HUES48 (cell line): Measurements from ENCODE around the gene SERPINF2.

Experiments used
- H3K27ac ChIP-seq: one replicate; pipeline ENCODE4 v1.7.0; 2013; ENCODE audit warnings: low read depth, low read length, inconsistent platforms
- H3K27me3 ChIP-seq: 2 replicates; pipeline ENCODE4 v1.6.1; 2013; ENCODE audit warnings: mild to moderate bottlenecking, low read length; ENCODE audit not compliant: control insufficient read depth, insufficient read depth
- H3K36me3 ChIP-seq: 2 replicates; pipeline ENCODE4 v1.6.1; 2013; ENCODE audit warnings: low read length; ENCODE audit not compliant: control insufficient read depth, insufficient read depth
- H3K4me1 ChIP-seq: 2 replicates; pipeline ENCODE4 v1.6.1; 2013; ENCODE audit warnings: mild to moderate bottlenecking, low read length; ENCODE audit not compliant: control insufficient read depth, insufficient read depth
- H3K4me3 ChIP-seq: 2 replicates; pipeline ENCODE4 v1.5.1; 2013; ENCODE audit warnings: mild to moderate bottlenecking, low read depth, low read length
- H3K9ac ChIP-seq: 2 replicates; pipeline ENCODE4 v1.6.1; 2013; ENCODE audit warnings: mild to moderate bottlenecking, low read depth, low read length, moderate library complexity
- H3K9me3 ChIP-seq: 2 replicates; pipeline ENCODE4 v1.6.1; 2013; ENCODE audit warnings: low read length; ENCODE audit not compliant: control insufficient read depth, insufficient read depth

SERPINF2 gene

GRCh38 chr17:1727258-1727789, 15.3 kb upstream of the SERPINF2 start:
- H3K9ac ChIP-seq = no peak overlapping the region
- 0 out of 2 replicates have a peak, but pooled peaks cover 3% of the 10 kb centered on the region for H3K4me1 ChIP-seq
- H3K9me3 ChIP-seq = no peaks in the 10 kb centered on the region
- no peaks in the 10 kb centered on the region for H3K36me3 ChIP-seq
- no peak overlapping the region for H3K4me3 ChIP-seq
- no peak overlapping the region for H3K27ac ChIP-seq
- H3K27me3 ChIP-seq = no peaks in the 10 kb centered on the region

DNA sequence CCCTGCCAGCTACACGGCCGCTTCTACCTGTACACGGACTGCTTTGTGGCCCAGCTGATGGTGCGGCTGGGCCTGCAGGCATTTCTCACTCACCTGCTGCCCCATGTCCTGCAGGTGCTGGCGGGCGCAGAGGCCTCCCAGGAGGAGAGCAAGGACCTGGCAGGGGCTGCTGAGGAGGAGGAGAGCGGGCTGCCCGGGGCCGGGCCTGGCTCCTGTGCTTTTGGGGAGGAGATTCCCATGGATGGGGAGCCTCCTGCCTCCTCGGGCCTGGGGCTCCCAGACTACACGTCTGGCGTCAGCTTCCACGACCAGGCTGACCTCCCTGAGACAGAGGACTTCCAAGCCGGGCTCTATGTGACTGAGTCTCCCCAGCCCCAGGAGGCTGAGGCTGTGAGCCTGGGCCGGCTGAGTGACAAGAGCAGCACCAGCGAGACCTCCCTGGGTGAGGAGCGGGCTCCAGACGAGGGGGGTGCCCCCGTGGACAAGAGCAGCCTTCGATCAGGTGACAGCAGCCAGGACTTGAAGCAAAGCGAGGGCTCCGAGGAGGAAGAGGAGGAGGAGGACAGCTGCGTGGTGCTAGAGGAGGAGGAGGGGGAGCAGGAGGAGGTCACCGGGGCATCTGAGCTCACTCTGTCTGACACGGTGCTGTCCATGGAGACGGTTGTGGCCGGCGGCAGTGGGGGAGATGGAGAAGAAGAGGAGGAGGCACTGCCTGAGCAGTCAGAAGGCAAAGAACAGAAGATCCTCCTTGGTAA, 14.6 kb upstream of the SERPINF2 start:
- Histone ChIP-seq H3K9ac (no peak overlapping the region), H3K9me3 (no peaks in the 10 kb centered on the region), H3K4me3 (no peak overlapping the region), H3K36me3 (no peaks in the 10 kb centered on the region), H3K27ac (no peak overlapping the region), H3K4me1 (0 out of 2 replicates have a peak, but pooled peaks cover 3% of the 10 kb centered on the region), H3K27me3 (no peaks in the 10 kb centered on the region)

- Histone ChIP-seq H3K9ac (no peak overlapping the region), H3K27ac (no peak overlapping the region), H3K4me1 (0 out of 2 replicates have a peak, but pooled peaks cover 3% of the 10 kb centered on the region), H3K4me3 (no peak overlapping the region), H3K36me3 (no peaks in the 10 kb centered on the region), H3K27me3 (no peaks in the 10 kb centered on the region), H3K9me3 (no peaks in the 10 kb centered on the region)
Observed at GRCh38 chr17:1729966-1730325, 12.7 kb upstream of the SERPINF2 start.

DNA sequence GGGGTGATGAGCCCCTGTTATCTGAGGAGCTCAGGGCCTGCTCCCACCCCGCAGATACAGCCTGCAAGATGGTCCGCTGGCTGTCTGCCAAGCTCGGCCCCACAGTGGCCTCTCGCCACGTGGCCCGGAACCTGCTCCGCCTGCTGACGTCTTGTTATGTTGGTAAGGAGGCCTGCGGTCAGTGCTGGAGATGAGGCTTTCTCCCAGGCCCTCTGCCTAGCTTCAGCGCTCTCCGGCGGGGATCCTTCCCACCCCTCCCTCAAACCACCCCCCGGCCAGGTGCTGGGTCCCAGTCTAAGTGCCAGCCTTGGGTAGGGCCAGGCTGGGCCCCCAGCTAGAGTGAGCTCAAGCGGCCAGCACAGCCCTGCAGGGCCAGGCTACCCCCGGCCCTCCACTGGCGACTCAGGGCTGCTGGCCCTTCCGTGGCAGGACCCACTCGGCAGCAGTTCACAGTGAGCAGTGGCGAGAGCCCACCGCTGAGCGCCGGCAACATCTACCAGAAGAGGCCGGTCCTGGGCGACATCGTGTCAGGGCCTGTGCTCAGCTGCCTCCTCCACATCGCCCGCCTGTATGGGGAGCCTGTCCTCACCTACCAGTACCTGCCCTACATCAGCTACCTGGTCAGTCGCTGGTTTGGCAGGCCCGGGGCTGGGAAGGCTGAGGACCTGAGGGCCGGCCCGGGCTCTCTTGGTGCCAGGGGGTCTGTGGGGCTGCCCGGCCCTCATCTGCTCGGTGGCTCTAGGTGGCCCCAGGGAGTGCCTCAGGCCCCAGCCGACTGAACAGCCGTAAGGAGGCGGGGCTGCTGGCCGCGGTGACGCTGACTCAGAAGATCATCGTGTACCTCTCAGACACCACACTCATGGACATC, 12.1 kb upstream of the SERPINF2 start:
- no peak overlapping the region for H3K9ac ChIP-seq
- no peak overlapping the region for H3K4me3 ChIP-seq
- H3K27me3 ChIP-seq = no peaks in the 10 kb centered on the region
- H3K27ac ChIP-seq = no peak overlapping the region
- no peaks in the 10 kb centered on the region for H3K4me1 ChIP-seq
- no peaks in the 10 kb centered on the region for H3K36me3 ChIP-seq
- no peaks in the 10 kb centered on the region for H3K9me3 ChIP-seq

DNA sequence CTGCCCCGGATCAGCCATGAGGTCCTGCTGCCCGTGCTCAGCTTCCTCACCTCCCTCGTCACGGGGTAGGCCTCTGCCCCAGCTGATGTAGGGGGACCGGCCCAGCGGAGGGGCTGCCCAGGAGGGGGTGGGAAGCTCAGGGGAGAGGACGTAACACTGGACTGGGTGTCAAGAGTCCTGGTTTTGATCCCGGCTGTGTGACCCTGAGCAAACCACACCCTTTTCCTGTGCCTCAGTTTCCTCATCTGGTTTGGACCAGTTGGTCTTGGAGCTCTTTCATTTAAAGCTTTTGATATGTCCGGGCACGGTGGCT, 11.5 kb upstream of the SERPINF2 start:
- no peak overlapping the region for H3K4me3 ChIP-seq
- no peaks in the 10 kb centered on the region for H3K9me3 ChIP-seq
- H3K4me1 ChIP-seq = no peaks in the 10 kb centered on the region
- no peaks in the 10 kb centered on the region for H3K27me3 ChIP-seq
- H3K36me3 ChIP-seq = no peaks in the 10 kb centered on the region
- no peak overlapping the region for H3K9ac ChIP-seq
- H3K27ac ChIP-seq = no peak overlapping the region

GRCh38 chr17:1732241-1732832, 10.3 kb upstream of the SERPINF2 start:
- 0 out of 2 replicates have a peak, but pooled peaks cover 2% of the 10 kb centered on the region for H3K36me3 ChIP-seq
- no peaks in the 10 kb centered on the region for H3K27me3 ChIP-seq
- H3K4me3 ChIP-seq = no peak overlapping the region
- no peaks in the 10 kb centered on the region for H3K9me3 ChIP-seq
- H3K4me1 ChIP-seq = no peaks in the 10 kb centered on the region
- no peak overlapping the region for H3K27ac ChIP-seq
- no peak overlapping the region for H3K9ac ChIP-seq

- H3K9me3 ChIP-seq = no peaks in the 10 kb centered on the region
- H3K4me1 ChIP-seq = no peaks in the 10 kb centered on the region
- no peaks in the 10 kb centered on the region for H3K27me3 ChIP-seq
- H3K4me3 ChIP-seq = no peak overlapping the region
- no peak overlapping the region for H3K27ac ChIP-seq
- H3K9ac ChIP-seq = no peak overlapping the region
- H3K36me3 ChIP-seq = 0 out of 2 replicates have a peak, but pooled peaks cover 2% of the 10 kb centered on the region
Observed at GRCh38 chr17:1732833-1733321, 9.8 kb upstream of the SERPINF2 start.

- Histone ChIP-seq H3K36me3 (0 out of 2 replicates have a peak, but pooled peaks cover 2% of the 10 kb centered on the region), H3K4me1 (no peaks in the 10 kb centered on the region), H3K27ac (no peak overlapping the region)
Observed at GRCh38 chr17:1733759-1734158, 8.9 kb upstream of the SERPINF2 start.

GRCh38 chr17:1735418-1735817, 7.3 kb upstream of the SERPINF2 start:
- Histone ChIP-seq H3K4me1 (no peaks in the 10 kb centered on the region), H3K9me3 (no peaks in the 10 kb centered on the region), H3K36me3 (0 out of 2 replicates have a peak, but pooled peaks cover 2% of the 10 kb centered on the region), H3K27ac (no peak overlapping the region), H3K9ac (no peak overlapping the region), H3K4me3 (no peak overlapping the region), H3K27me3 (no peaks in the 10 kb centered on the region)

More at GRCh38 chr17:1733759-1734158, 8.9 kb upstream of the SERPINF2 start:
- Histone ChIP-seq H3K9ac (no peak overlapping the region), H3K27me3 (no peaks in the 10 kb centered on the region), H3K4me3 (no peak overlapping the region), H3K9me3 (no peaks in the 10 kb centered on the region)

GRCh38 chr17:1735834-1736347, 6.8 kb upstream of the SERPINF2 start:
- H3K27me3 ChIP-seq = no peaks in the 10 kb centered on the region
- H3K9ac ChIP-seq = no peak overlapping the region
- H3K9me3 ChIP-seq = no peaks in the 10 kb centered on the region
- no peaks in the 10 kb centered on the region for H3K4me1 ChIP-seq
- no peak overlapping the region for H3K27ac ChIP-seq
- no peak overlapping the region for H3K4me3 ChIP-seq
- H3K36me3 ChIP-seq = 0 out of 2 replicates have a peak, but pooled peaks cover 2% of the 10 kb centered on the region
